MCF 10A (cell line): ENCODE measurements around the gene TRIM14. TPM values are rescaled to one million over a fixed set of nuclear protein-coding genes. Genes with fewer than 3 reads are reported as not detected.
A peak's percentile ranks its signal among the peaks of the same experiment; 100 is the strongest.

ENCODE experiments used
- BruUV-seq: library from RNA; stranded (reverse); fragments of 400-500 nt; replicated peaks from 2 replicates; lab custom pipeline; 2021; lab: Mats Ljungman, UMichigan
- CTCF ChIA-PET: fragments of 300-600 bp; sonication (Branson Sonifier 250); formaldehyde crosslinking; extraction: SDS; loops from one replicate; lab custom pipeline; 2021; ENCODE audit warnings: antibody characterized with exemption, inconsistent platforms; lab: Yijun Ruan, JAX
- POLR2A ChIA-PET: fragments of 300-600, 350-650 bp; sonication (Branson Sonifier 250); formaldehyde crosslinking; extraction: SDS; loops from one replicate; lab custom pipeline; 2020; ENCODE audit warnings: antibody characterized with exemption, inconsistent platforms; lab: Yijun Ruan, JAX
- DNase-seq: peaks from one replicate; pipeline ENCODE4 v3.0.0-alpha.2; 2018; ENCODE audit not compliant: unreplicated experiment
- H3K27ac Mint-ChIP-seq: one replicate; pipeline ENCODE4 v1.8.0; 2022; ENCODE audit warnings: mild to moderate bottlenecking, low read depth, mixed read lengths; ENCODE audit not compliant: unreplicated experiment
- H3K27me3 Mint-ChIP-seq: one replicate; pipeline ENCODE4 v1.8.0; 2022; ENCODE audit warnings: mixed read lengths; ENCODE audit not compliant: insufficient read depth, unreplicated experiment
- H3K36me3 Mint-ChIP-seq: one replicate; pipeline ENCODE4 v1.8.0; 2022; ENCODE audit warnings: mild to moderate bottlenecking, moderate library complexity, mixed read lengths; ENCODE audit not compliant: insufficient read depth, unreplicated experiment
- H3K4me1 Mint-ChIP-seq: one replicate; pipeline ENCODE4 v1.8.0; 2022; ENCODE audit warnings: mixed read lengths; ENCODE audit not compliant: insufficient read depth, unreplicated experiment
- H3K4me3 Mint-ChIP-seq: one replicate; pipeline ENCODE4 v1.8.0; 2022; ENCODE audit warnings: mild to moderate bottlenecking, moderate library complexity, mixed read lengths; ENCODE audit not compliant: unreplicated experiment
- H3K9me3 Mint-ChIP-seq: one replicate; pipeline ENCODE4 v1.8.0; 2022; ENCODE audit warnings: mixed read lengths; ENCODE audit not compliant: unreplicated experiment
- CTCF ChIP-seq: fragments of 200-600 bp; IDR thresholded peaks from one replicate; pipeline ENCODE4 v1.8.0; 2022; ENCODE audit warnings: antibody characterized with exemption, mild to moderate bottlenecking; ENCODE audit not compliant: unreplicated experiment
- intact Hi-C: fragments of 100-400 bp; cut with micrococcal nuclease; formaldehyde crosslinking; loops from 2 replicates; pipeline ENCODE4 v1.14.1; 2022
- total RNA-seq: library from RNA; stranded (reverse); gene quantifications from 2 replicates; pipeline ENCODE4 v1.2.3, GENCODE V29; 2022

TRIM14 gene
- total RNA-seq, 1 experiment from 2014 or later: 17.9 TPM

GRCh38 chr9:98084396-98084795, 34.6 kb downstream of the TRIM14 start:
- TF ChIP-seq CTCF: no peak
- BruUV-seq: no TSS peak
- no peaks in the 10 kb centered on the region for H3K27me3 Mint-ChIP-seq
- H3K9me3 Mint-ChIP-seq: no peaks in the 10 kb centered on the region
- ChIA-PET CTCF (interaction anchor here (1.2 to 2.1 kb wide), 2 partner anchors 11 kb away, joined by 5 to 7 read pairs; no protein-coding TSS in a partner anchor), POLR2A (interaction anchor here (1.1 kb wide), 1 partner anchor 8 kb away, joined by 3 read pairs; no protein-coding TSS in a partner anchor)
- H3K36me3 Mint-ChIP-seq: peaks cover 50% of the 10 kb centered on the region
- H3K4me1 Mint-ChIP-seq: no peaks in the 10 kb centered on the region
- H3K4me3 Mint-ChIP-seq: no peak overlapping the region
- H3K27ac Mint-ChIP-seq: no peak overlapping the region
- intact Hi-C loops: no loop called here
- DNase-seq: no peak

- no peaks in the 10 kb centered on the region for H3K9me3 Mint-ChIP-seq
- no TSS peak for BruUV-seq
- POLR2A ChIA-PET: interaction anchor here (0.6 to 1.1 kb wide), 2 partner anchors 9 to 171 kb away, joined by 3 read pairs; partner anchors contain the start of gene TBC1D2
These were observed 35.3 kb downstream of the TRIM14 start for GRCh38 chr9:98083566-98084183.

GRCh38 chr9:98083061-98083501, 35.9 kb downstream of the TRIM14 start:
- Mint-ChIP-seq H3K27me3 (no peaks in the 10 kb centered on the region), H3K27ac (no peak overlapping the region), H3K9me3 (no peaks in the 10 kb centered on the region), H3K4me3 (no peak overlapping the region), H3K36me3 (peaks cover 48% of the 10 kb centered on the region), H3K4me1 (no peaks in the 10 kb centered on the region)
- no TSS peak for BruUV-seq
- ChIA-PET POLR2A (interaction anchor here (0.6 kb wide), 1 partner anchor 172 kb away, joined by 3 read pairs; the partner anchor contains the start of gene TBC1D2), CTCF (no interaction called here)
- TF ChIP-seq CTCF: no peak
- no peak for DNase-seq
- intact Hi-C loops: no loop called here

More at GRCh38 chr9:98083566-98084183, 35.3 kb downstream of the TRIM14 start:
- H3K36me3 Mint-ChIP-seq: peaks cover 45% of the 10 kb centered on the region
- no peaks in the 10 kb centered on the region for H3K4me1 Mint-ChIP-seq
- CTCF ChIA-PET: no interaction called here
- H3K27ac Mint-ChIP-seq: no peak overlapping the region
- DNase-seq: no peak
- intact Hi-C loops: no loop called here
- TF ChIP-seq CTCF: no peak
- H3K4me3 Mint-ChIP-seq: no peak overlapping the region
- no peaks in the 10 kb centered on the region for H3K27me3 Mint-ChIP-seq

- CTCF ChIA-PET: interaction anchor here (0.6 kb wide), 1 partner anchor 20 kb away, joined by 5 read pairs; no protein-coding TSS in a partner anchor
- no TSS peak for BruUV-seq
- H3K9me3 Mint-ChIP-seq: no peaks in the 10 kb centered on the region
- no peak overlapping the region for H3K4me3 Mint-ChIP-seq
- no peak for TF ChIP-seq CTCF
- intact Hi-C loops: no loop called here
- peaks cover 55% of the 10 kb centered on the region for H3K36me3 Mint-ChIP-seq
- DNase-seq: peak; percentile 87
- no peaks in the 10 kb centered on the region for H3K27me3 Mint-ChIP-seq
- POLR2A ChIA-PET: no interaction called here
- H3K4me1 Mint-ChIP-seq: no peaks in the 10 kb centered on the region
- H3K27ac Mint-ChIP-seq: no peak overlapping the region
These were observed 37.4 kb downstream of the TRIM14 start for GRCh38 chr9:98081477-98082219.
